Mammary epithelial cell (primary cell): Measurements from ENCODE around the gene CRTC3.

Experiments
- CTCF ChIP-seq, 2 donors: IDR thresholded peaks in 1 of 2; conservative IDR thresholded peaks in 1 of 2; 2 replicates each; pipeline ENCODE4 v1.5.1; 2011 to 2012; ENCODE audit warnings: inconsistent platforms in 2 of 2, low read length in 2 of 2, mild to moderate bottlenecking in 2 of 2, control low read depth in 1 of 2, low read depth in 1 of 2; ENCODE audit not compliant: insufficient read depth in 1 of 2; ENCODE audit errors: extremely low read depth in 1 of 2
- EZH2 ChIP-seq: IDR thresholded peaks from 2 replicates; pipeline ENCODE4 v1.6.1; 2012; ENCODE audit warnings: low read length, inconsistent platforms, borderline replicate concordance

DNA sequence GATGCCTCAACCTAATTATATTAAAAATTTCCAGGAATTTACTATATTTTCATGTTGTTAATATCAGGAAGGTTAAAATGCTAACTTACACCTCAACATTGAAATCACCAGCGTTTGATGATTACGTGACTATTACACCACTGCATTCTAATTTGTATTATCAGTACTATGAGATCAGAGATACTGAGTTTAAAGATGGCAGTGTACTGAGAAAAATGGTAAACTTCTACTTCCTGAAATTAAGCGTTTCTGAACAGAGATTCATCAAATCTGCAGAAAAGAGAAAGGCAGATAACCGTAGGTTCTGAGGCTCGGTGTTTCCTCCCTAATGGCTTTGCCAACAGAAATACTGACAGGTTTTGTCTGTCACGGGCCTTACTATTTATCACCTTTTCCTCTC is 69.9 kb downstream of the CRTC3 start:
- TF ChIP-seq CTCF (conservative IDR thresholded peaks at IDR 0.05 in 1 of 2, IDR thresholded peaks at IDR 0.05 in 1 of 2; ENCODE audit: extremely low read depth in 1 of 2, insufficient read depth in 1 of 2, low read depth in 1 of 2, low read length in 2 of 2) (no peak), EZH2 (no peak)
